Adrenal gland (tissue), 12 donors: ENCODE results near the gene FGFR4. TPM values are rescaled to one million over a fixed set of nuclear protein-coding genes. Genes with fewer than 3 reads are reported as not detected.

Source experiments
- DNase-seq, 7 donors: peaks; one replicate each; pipeline ENCODE4 v3.0.0-alpha.2; 2019 to 2020
- H3K27ac ChIP-seq, 5 donors: fragments of 200-600 bp; sonication (generic) in 4 of 5; 1 replicate in 3 of 5; 2 replicates in 2 of 5; pipeline versions ENCODE4 v1.5.1 to v1.8.0; 2016 to 2020; ENCODE audit warnings: mild to moderate bottlenecking in 1 of 5
- H3K27me3 ChIP-seq: fragments of 200-600 bp; 2 replicates; pipeline ENCODE4 v1.8.0; 2021
- H3K36me3 ChIP-seq, 2 donors: fragments of 200-600 bp; replicated peaks in 1 of 2; 1 replicate in 1 of 2; 2 replicates in 1 of 2; pipeline versions ENCODE4 v1.5.1 to v1.8.0; 2018 to 2022
- H3K4me1 ChIP-seq, 2 donors: fragments of 200-600 bp; replicated peaks in 1 of 2; 1 replicate in 1 of 2; 2 replicates in 1 of 2; pipeline versions ENCODE4 v1.5.1 to v1.8.0; 2018 to 2021
- H3K4me3 ChIP-seq, 4 donors: fragments of 200-600 bp; sonication (generic) in 3 of 4; one replicate each; pipeline ENCODE4 v1.5.1; 2016 to 2018
- H3K9me3 ChIP-seq, 3 donors: fragments of 200-600 bp; sonication (generic) in 1 of 3; replicated peaks in 1 of 3; 1 replicate in 2 of 3; 2 replicates in 1 of 3; pipeline versions ENCODE4 v1.5.1 to v1.8.0; 2016 to 2021
- POLR2A ChIP-seq, 2 donors: fragments of 450-650 bp; IDR thresholded peaks; one replicate each; pipeline ENCODE4 v1.6.1; 2017; ENCODE audit warnings: antibody characterized with exemption in 2 of 2, mild to moderate bottlenecking in 2 of 2, moderate library complexity in 1 of 2
- WGBS, 4 donors: extraction: QIAGEN DNeasy Blood & Tissue Kit in 2 of 4; methylation state at CpG; one replicate each; pipeline versions ENCODE4 v1.1.5 to v1.1.7; 2013 to 2017; 5-methylcytosine and 5-hydroxymethylcytosine counted together
- intact Hi-C, 2 donors: fragments of 100-400 bp; cut with DNase I; formaldehyde crosslinking; loops; one replicate each; pipeline versions ENCODE4 v1.14.1 to v1.15.0; 2022 to 2023
- polyA plus RNA-seq, 3 donors: library from polyadenylated mRNA; stranded (reverse); fragments of 200-250 nt in 2 of 3; fragments of 350-450 nt in 1 of 3; fragmentation: Illumina TruSeq in 1 of 3; extraction: RNeasy Lipid Tissue Mini Kit (QIAGEN cat#74804) in 1 of 3; gene quantifications; one replicate each; pipeline ENCODE4 v1.2.3, GENCODE V29; 2013 to 2014
- total RNA-seq, 9 donors: library from RNA; depleted of rRNA in 4 of 9; stranded (reverse); fragments of >200 nt in 4 of 9; fragments of 120-200 nt in 1 of 9; fragmentation: NEBNext Ultra II Directional in 1 of 9; extraction: Animal tissue kit (Norgen Biotek cat#: 25700) in 1 of 9; gene quantifications; one replicate each; pipeline versions ENCODE4 v1.1.0 to v1.2.4, GENCODE V29; 2013 to 2023
- TF ChIP-seq, protein P1 (sequence below), 6 experiments: fragments of 450-650 bp in 4 of 6; fragments of 200-600 bp in 2 of 6; sonication (generic) in 1 of 6; IDR thresholded peaks; 1 replicate in 5 of 6; 2 replicates in 1 of 6; pipeline versions ENCODE4 v1.5.1 to v1.8.0; 2016 to 2021; ENCODE audit warnings: antibody characterized with exemption in 6 of 6, mild to moderate bottlenecking in 2 of 6, moderate library complexity in 1 of 6
- donor health status: healthy with polysubstance abuse.
- donor health status: Bipolar disorder and iron deficiency.
- donor health status: DM: yes; HTN: yes; CAD: no.
- donor health status: DM: no; HTN: no; CAD: no.
- donor health status: DM: no; HTN: no; CAD: no.
- donor health status: DM: yes; HTN: yes; CAD: no.

Gene FGFR4
- total and polyA plus RNA-seq, 12 donors = 12.3 to 106 (median 26.4) TPM

DNA sequence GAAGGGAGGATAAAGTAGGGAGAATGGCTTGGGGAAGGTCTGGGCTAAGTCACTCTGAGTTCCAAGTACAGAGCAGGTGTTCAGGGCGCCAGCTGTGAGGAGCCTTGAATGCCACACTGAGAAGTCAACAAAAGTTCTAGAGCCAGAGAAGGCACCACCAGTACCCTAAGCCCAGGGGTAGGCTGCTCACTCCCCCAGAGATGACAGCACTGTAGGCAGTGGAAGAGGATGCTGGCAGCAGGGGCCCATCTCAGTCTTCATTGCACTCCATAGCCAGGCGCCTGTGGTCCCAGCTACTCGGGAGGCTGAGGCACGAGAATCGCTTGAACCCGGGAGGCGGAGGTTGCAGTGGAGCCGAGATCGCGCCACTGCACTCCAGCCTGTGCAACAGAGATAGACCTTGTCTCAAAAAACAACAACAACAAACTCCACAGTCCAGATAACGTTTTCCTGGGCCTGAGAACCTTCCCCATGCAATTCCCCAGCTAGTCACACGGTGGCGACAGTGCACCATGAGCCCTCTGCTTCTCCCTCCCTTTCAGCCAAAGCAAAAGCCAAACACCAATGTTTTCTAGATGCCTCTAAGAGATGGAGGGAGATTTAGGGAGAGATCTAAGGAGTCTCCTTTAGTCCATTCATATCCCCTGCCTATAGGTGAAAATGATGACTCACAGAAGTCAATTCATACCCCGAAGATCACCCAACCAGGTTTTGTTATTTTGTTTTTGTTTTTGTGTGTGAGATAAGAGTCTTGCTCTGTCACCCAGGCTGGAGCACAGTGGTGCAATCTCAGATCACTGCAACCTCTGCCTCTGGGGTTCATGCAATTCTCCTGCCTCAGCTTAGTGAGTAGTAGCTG lies 27.1 kb downstream of the FGFR4 start:
- Histone ChIP-seq H3K27ac (peak overlapping the region in 3 of 5 donors; percentile 24 to 86 (median 28)), H3K4me1 (peaks cover 0 to 21% of the 10 kb centered on the region in 2 donors), H3K36me3 (no peaks in the 10 kb centered on the region), H3K4me3 (peak overlapping the region in 1 of 4 donors; percentile 31), H3K9me3 (no peaks in the 10 kb centered on the region), H3K27me3 (no peaks in the 10 kb centered on the region)
- peak; percentile 67 to 94 (median 80) for DNase-seq
- WGBS, 4 donors = 7 to 18% (median 16%) methylated on average over 13 to 14 of the region's 14 CpGs
- intact Hi-C loops = loop anchor here (2.0 to 5.0 kb wide), 2 partner anchors 43 to 456 kb away; no protein-coding TSS in a partner anchor
- TF ChIP-seq, protein P1, sequence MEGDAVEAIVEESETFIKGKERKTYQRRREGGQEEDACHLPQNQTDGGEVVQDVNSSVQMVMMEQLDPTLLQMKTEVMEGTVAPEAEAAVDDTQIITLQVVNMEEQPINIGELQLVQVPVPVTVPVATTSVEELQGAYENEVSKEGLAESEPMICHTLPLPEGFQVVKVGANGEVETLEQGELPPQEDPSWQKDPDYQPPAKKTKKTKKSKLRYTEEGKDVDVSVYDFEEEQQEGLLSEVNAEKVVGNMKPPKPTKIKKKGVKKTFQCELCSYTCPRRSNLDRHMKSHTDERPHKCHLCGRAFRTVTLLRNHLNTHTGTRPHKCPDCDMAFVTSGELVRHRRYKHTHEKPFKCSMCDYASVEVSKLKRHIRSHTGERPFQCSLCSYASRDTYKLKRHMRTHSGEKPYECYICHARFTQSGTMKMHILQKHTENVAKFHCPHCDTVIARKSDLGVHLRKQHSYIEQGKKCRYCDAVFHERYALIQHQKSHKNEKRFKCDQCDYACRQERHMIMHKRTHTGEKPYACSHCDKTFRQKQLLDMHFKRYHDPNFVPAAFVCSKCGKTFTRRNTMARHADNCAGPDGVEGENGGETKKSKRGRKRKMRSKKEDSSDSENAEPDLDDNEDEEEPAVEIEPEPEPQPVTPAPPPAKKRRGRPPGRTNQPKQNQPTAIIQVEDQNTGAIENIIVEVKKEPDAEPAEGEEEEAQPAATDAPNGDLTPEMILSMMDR (IDR thresholded peaks at IDR 0.05) = peak; percentile 96 to 99 (median 98)
- TF ChIP-seq POLR2A (IDR thresholded peaks at IDR 0.05) = no peak

DNA sequence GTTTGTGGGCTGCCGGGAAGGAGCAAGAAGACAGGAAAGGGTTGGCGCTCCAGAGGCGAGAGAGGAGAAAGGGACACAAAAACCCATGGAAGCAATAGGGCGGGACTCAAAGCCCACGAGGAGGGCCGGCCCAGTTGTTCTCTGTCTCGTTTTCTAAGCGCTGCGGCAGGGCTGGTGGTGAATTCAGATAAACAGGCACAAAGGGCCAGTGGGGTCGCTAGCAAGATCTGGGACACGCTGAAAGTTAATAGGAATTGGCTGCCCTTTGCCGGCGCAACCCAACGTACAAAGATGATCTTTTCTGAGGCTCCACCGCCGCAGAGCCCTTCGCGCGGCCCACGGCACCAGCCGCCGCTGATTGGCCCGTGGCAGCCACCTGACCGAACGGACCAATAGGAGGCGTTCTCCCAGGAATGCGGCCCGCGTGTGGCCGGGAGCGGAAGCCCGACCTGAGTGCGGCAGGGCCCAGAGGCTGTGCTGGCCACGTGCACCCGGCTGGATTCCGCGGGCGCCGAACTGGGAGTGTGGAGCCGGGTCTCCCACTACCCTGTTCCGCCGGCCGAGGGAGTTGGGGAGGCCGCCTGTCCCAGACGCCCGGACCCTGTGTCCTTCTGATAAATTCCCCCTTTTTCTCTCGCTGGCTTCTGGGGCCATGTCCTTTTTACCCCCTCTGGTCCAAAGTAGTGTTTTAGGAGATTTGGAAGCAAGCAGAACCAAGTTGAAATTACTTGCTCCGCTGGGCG lies 30.1 kb downstream of the FGFR4 start:
- intact Hi-C loops = no loop called here
- peak; percentile 87 to 95 (median 88) for DNase-seq

DNA sequence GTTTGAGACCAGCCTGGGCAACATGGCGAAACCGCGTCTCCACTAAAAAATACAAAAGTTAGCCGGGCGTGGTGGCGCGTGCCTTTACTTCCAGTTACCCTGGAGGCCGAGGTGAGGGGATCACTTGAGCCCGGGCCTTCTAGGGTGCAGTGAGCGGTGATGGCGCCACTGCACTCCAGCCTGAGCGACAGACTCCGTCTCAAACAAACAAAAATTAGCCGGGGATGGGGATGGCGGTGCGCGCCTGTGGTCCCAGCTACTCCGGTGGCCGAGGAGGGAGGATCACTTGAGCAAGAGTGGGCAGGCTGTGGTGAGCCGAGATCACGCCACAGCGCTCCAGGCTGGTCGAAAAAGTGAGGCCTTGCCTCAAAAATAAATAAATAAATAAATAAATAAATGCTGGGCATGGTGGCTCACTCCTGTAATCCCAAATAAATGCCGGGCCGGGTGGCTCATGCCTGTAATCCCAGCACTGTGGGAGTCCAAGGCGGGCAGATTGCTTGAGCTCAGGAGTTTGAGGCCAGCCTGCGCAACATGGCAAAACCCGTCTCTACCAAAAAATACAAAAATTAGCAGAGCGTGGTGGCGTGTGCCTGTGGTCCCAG lies 30.8 kb downstream of the FGFR4 start:
- H3K4me1 ChIP-seq = peaks cover 0 to 15% of the 10 kb centered on the region in 2 donors
- DNase-seq = no peak
- H3K9me3 ChIP-seq = no peaks in the 10 kb centered on the region
- peak overlapping the region in 2 of 5 donors; percentile 66 to 73 for H3K27ac ChIP-seq
- no peak for TF ChIP-seq POLR2A (IDR thresholded peaks at IDR 0.05)
- TF ChIP-seq, protein P1 (IDR thresholded peaks at IDR 0.05) = no peak
- WGBS, 4 donors = 96 to 98% (median 97%) methylated on average over 30 of the region's 30 CpGs
- no peaks in the 10 kb centered on the region for H3K36me3 ChIP-seq
- intact Hi-C loops = no loop called here
- H3K27me3 ChIP-seq = no peaks in the 10 kb centered on the region
- no peak overlapping the region for H3K4me3 ChIP-seq

More for the DNA sequence above, 30.1 kb downstream of the FGFR4 start:
- 22 to 44% (median 30%) methylated on average over 28 to 49 of the region's 49 CpGs for WGBS, 4 donors
- Histone ChIP-seq H3K4me1 (peaks cover 0 to 15% of the 10 kb centered on the region in 2 donors), H3K4me3 (peak overlapping the region in 1 of 4 donors; percentile 6), H3K36me3 (no peaks in the 10 kb centered on the region), H3K27ac (peak overlapping the region in 4 of 5 donors; percentile 6 to 73 (median 50)), H3K9me3 (no peaks in the 10 kb centered on the region), H3K27me3 (no peaks in the 10 kb centered on the region)
- TF ChIP-seq, protein P1 (IDR thresholded peaks at IDR 0.05) = no peak
- peak in 1 of 2 donors; percentile 9 for TF ChIP-seq POLR2A (IDR thresholded peaks at IDR 0.05)

DNA sequence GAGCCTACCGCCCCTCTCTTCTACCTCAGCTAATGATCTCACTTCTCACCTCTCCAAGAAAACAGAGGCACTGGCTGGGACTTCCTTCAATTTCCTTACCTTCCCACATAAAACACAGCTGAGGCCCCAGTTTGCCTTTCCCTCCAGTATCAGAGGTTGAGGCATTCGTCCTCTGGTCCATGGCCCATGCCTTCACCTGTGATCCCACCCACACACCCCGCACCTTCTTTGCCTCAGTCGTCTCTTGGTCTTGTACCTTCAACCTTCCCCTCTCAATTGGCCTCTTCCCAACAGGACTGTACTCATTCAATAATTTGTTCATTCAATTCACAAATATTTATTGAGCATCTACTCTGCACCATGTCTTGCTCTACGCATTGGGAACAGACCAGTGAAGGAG lies 35.9 kb downstream of the FGFR4 start:
- intact Hi-C loops = no loop called here
- H3K9me3 ChIP-seq = no peaks in the 10 kb centered on the region
- TF ChIP-seq POLR2A (IDR thresholded peaks at IDR 0.05) = no peak
- TF ChIP-seq, protein P1 (IDR thresholded peaks at IDR 0.05) = no peak
- H3K27ac ChIP-seq = no peak overlapping the region
- 92 to 96% (median 94%) methylated on average over 5 of the region's 5 CpGs for WGBS, 4 donors
- H3K4me3 ChIP-seq = no peak overlapping the region
- no peaks in the 10 kb centered on the region for H3K27me3 ChIP-seq
- no peak for DNase-seq
- no peaks in the 10 kb centered on the region for H3K36me3 ChIP-seq
- H3K4me1 ChIP-seq = no peaks in the 10 kb centered on the region
